Neuronal stem cell (in vitro differentiated cells): ENCODE results near the gene SLC45A2.

Experiments used
- DNase-seq: peaks from one replicate; pipeline ENCODE4 v3.0.0-alpha.2; 2013; ENCODE audit warnings: low spot score
- H2AFZ ChIP-seq: one replicate; pipeline ENCODE4 v1.6.1; 2013; ENCODE audit warnings: mild to moderate bottlenecking, low read length, inconsistent platforms
- H2AK5ac ChIP-seq: 2 replicates; pipeline ENCODE4 v1.6.1; 2013; ENCODE audit warnings: low read depth, mild to moderate bottlenecking, inconsistent platforms, low read length, moderate library complexity, mixed read lengths
- H2BK120ac ChIP-seq: 2 replicates; pipeline ENCODE4 v1.6.1; 2013; ENCODE audit warnings: low read depth, mild to moderate bottlenecking, inconsistent platforms, low read length, moderate library complexity, mixed read lengths
- H2BK12ac ChIP-seq: one replicate; pipeline ENCODE4 v1.6.1; 2013; ENCODE audit warnings: low read length, inconsistent platforms
- H2BK15ac ChIP-seq: 2 replicates; pipeline ENCODE4 v1.6.1; 2013; ENCODE audit warnings: mild to moderate bottlenecking, low read length, inconsistent platforms, mixed read lengths
- H2BK5ac ChIP-seq: one replicate; pipeline ENCODE4 v1.6.1; 2013; ENCODE audit warnings: inconsistent platforms, mild to moderate bottlenecking, low read length, moderate library complexity
- H3K14ac ChIP-seq: one replicate; pipeline ENCODE4 v1.6.1; 2013; ENCODE audit warnings: low read length, inconsistent platforms
- H3K18ac ChIP-seq: 2 replicates; pipeline ENCODE4 v1.6.1; 2013; ENCODE audit warnings: low read length, inconsistent platforms
- H3K23ac ChIP-seq: 2 replicates; pipeline ENCODE4 v1.6.1; 2013; ENCODE audit warnings: low read depth, mild to moderate bottlenecking, mixed read lengths, low read length, inconsistent platforms; ENCODE audit not compliant: poor library complexity
- H3K27ac ChIP-seq: replicated peaks from 3 replicates; pipeline ENCODE4 v1.5.1; 2013; ENCODE audit warnings: low read length, inconsistent platforms
- H3K27me3 ChIP-seq, 3 experiments: 2 replicates each; pipeline ENCODE4 v1.6.1; 2013; ENCODE audit warnings: low read length in 3 of 3, mild to moderate bottlenecking in 2 of 3, inconsistent platforms in 1 of 3, low read depth in 1 of 3, mixed read lengths in 1 of 3, moderate library complexity in 1 of 3; ENCODE audit not compliant: control insufficient read depth in 3 of 3, insufficient read depth in 3 of 3
- H3K36me3 ChIP-seq, 2 donors: replicated peaks in 1 of 2; 2 replicates each; pipeline ENCODE4 v1.6.1; 2013; ENCODE audit warnings: low read length in 2 of 2; ENCODE audit not compliant: control insufficient read depth in 2 of 2, insufficient read depth in 2 of 2
- H3K4ac ChIP-seq: 2 replicates; pipeline ENCODE4 v1.6.1; 2013; ENCODE audit warnings: inconsistent platforms, mild to moderate bottlenecking, low read length, moderate library complexity
- H3K4me1 ChIP-seq, 2 donors: 1 replicate in 1 of 2; 2 replicates in 1 of 2; pipeline ENCODE4 v1.6.1; 2013; ENCODE audit warnings: low read length in 2 of 2, low read depth in 1 of 2; ENCODE audit not compliant: control insufficient read depth in 2 of 2, insufficient read depth in 1 of 2
- H3K4me2 ChIP-seq: one replicate; pipeline ENCODE4 v1.6.1; 2013; ENCODE audit warnings: mild to moderate bottlenecking, low read length, inconsistent platforms; ENCODE audit not compliant: insufficient read depth, poor library complexity, severe bottlenecking
- H3K4me3 ChIP-seq, 2 donors: 2 replicates each; pipeline ENCODE4 v1.5.1; 2013; ENCODE audit warnings: low read length in 2 of 2, mild to moderate bottlenecking in 2 of 2, inconsistent platforms in 1 of 2, moderate library complexity in 1 of 2
- H3K79me1 ChIP-seq: one replicate; pipeline ENCODE4 v1.6.1; 2013; ENCODE audit warnings: low read depth, mild to moderate bottlenecking, inconsistent platforms, low read length, moderate library complexity
- H3K9ac ChIP-seq: one replicate; pipeline ENCODE4 v1.6.1; 2013; ENCODE audit warnings: mild to moderate bottlenecking, low read depth, low read length, inconsistent platforms; ENCODE audit not compliant: poor library complexity
- H3K9me3 ChIP-seq, 2 donors: replicated peaks in 1 of 2; 2 replicates each; pipeline versions ENCODE3 to v1.6.1; 2013; ENCODE audit warnings: low read length in 2 of 2, mild to moderate bottlenecking in 2 of 2, inconsistent platforms in 1 of 2, low read depth in 1 of 2, mixed read lengths in 1 of 2, moderate library complexity in 1 of 2; ENCODE audit not compliant: control insufficient read depth in 2 of 2, insufficient read depth in 1 of 2
- H4K8ac ChIP-seq: one replicate; pipeline ENCODE4 v1.6.1; 2013; ENCODE audit warnings: low read depth, mild to moderate bottlenecking, inconsistent platforms, low read length, moderate library complexity
- H4K91ac ChIP-seq: one replicate; pipeline ENCODE4 v1.6.1; 2013; ENCODE audit warnings: low read length, low read depth, mild to moderate bottlenecking, inconsistent platforms; ENCODE audit not compliant: poor library complexity
- WGBS, 2 donors: extraction: QIAGEN DNeasy Blood & Tissue Kit; methylation state at CpG; one replicate each; pipeline ENCODE4 v1.1.7; 2013; ENCODE audit warnings: missing lambda C conversion rate in 2 of 2, mixed read lengths in 1 of 2; ENCODE audit not compliant: insufficient read length in 2 of 2, insufficient replicate concordance in 1 of 2; ENCODE audit errors: extremely low coverage in 2 of 2; 5-methylcytosine and 5-hydroxymethylcytosine counted together

Gene SLC45A2

GRCh38 chr5:34030048-34030447 is 45.6 kb upstream of the SLC45A2 start:
- no peak overlapping the region for H2AFZ ChIP-seq
- H3K4ac ChIP-seq = no peak overlapping the region
- H2BK12ac ChIP-seq = no peak overlapping the region
- no peak for DNase-seq
- no peak overlapping the region for H3K18ac ChIP-seq
- H3K4me3 ChIP-seq = no peak overlapping the region
- WGBS, 2 donors = no CpG with 5 or more reads among the region's 1 CpG
- H2AK5ac ChIP-seq = no peak overlapping the region
- H3K27ac ChIP-seq = no peak overlapping the region
- no peaks in the 10 kb centered on the region for H3K27me3 ChIP-seq
- no peak overlapping the region for H3K9ac ChIP-seq
- peaks cover 0 to 2% of the 10 kb centered on the region in 2 donors for H3K4me1 ChIP-seq
- no peak overlapping the region for H2BK120ac ChIP-seq
- H2BK15ac ChIP-seq = no peak overlapping the region
- H2BK5ac ChIP-seq = no peak overlapping the region
- no peak overlapping the region for H4K8ac ChIP-seq
- no peak overlapping the region for H4K91ac ChIP-seq
- H3K36me3 ChIP-seq = peaks cover 0 to 27% of the 10 kb centered on the region in 2 donors
- H3K9me3 ChIP-seq = peaks cover 2 to 4% of the 10 kb centered on the region in 2 donors
- H3K14ac ChIP-seq = no peak overlapping the region
- no peak overlapping the region for H3K23ac ChIP-seq
- no peak overlapping the region for H3K4me2 ChIP-seq
- no peaks in the 10 kb centered on the region for H3K79me1 ChIP-seq

GRCh38 chr5:34028349-34028748 is 43.9 kb upstream of the SLC45A2 start:
- Histone ChIP-seq H2BK12ac (no peak overlapping the region), H3K9me3 (peaks cover 0 to 4% of the 10 kb centered on the region in 2 donors), H3K4ac (no peak overlapping the region), H3K14ac (no peak overlapping the region), H3K27me3 (no peaks in the 10 kb centered on the region), H4K91ac (no peak overlapping the region), H2AFZ (no peak overlapping the region), H3K27ac (no peak overlapping the region), H2BK15ac (no peak overlapping the region), H4K8ac (no peak overlapping the region), H3K18ac (no peak overlapping the region), H3K79me1 (no peaks in the 10 kb centered on the region), H3K4me2 (no peak overlapping the region), H3K23ac (no peak overlapping the region), H2BK120ac (no peak overlapping the region), H3K4me3 (no peak overlapping the region), H3K4me1 (peaks cover 0 to 2% of the 10 kb centered on the region in 2 donors), H2BK5ac (no peak overlapping the region), H2AK5ac (no peak overlapping the region), H3K36me3 (peaks cover 1 to 19% of the 10 kb centered on the region in 2 donors), H3K9ac (no peak overlapping the region)
- WGBS, 2 donors = 100% methylated on average over 1 of the region's 3 CpGs
- no peak for DNase-seq

- Histone ChIP-seq H3K23ac (no peak overlapping the region), H2BK5ac (no peak overlapping the region), H3K9me3 (no peaks in the 10 kb centered on the region), H2AFZ (no peak overlapping the region), H2BK120ac (no peak overlapping the region), H3K4me2 (no peak overlapping the region), H3K27me3 (no peaks in the 10 kb centered on the region), H3K27ac (no peak overlapping the region), H2AK5ac (no peak overlapping the region), H3K36me3 (peaks cover 1 to 12% of the 10 kb centered on the region in 2 donors), H2BK15ac (no peak overlapping the region), H3K4me1 (peaks cover 0 to 2% of the 10 kb centered on the region in 2 donors), H3K9ac (no peak overlapping the region), H3K18ac (no peak overlapping the region), H3K14ac (no peak overlapping the region), H2BK12ac (no peak overlapping the region), H3K4ac (no peak overlapping the region), H4K8ac (no peak overlapping the region), H3K79me1 (no peaks in the 10 kb centered on the region), H3K4me3 (no peak overlapping the region), H4K91ac (no peak overlapping the region)
- no peak for DNase-seq
- no CpG with 5 or more reads among the region's 9 CpGs for WGBS, 2 donors
Measured at GRCh38 chr5:34026089-34026761, 41.7 kb upstream of the SLC45A2 start.

GRCh38 chr5:34022121-34022705 is 37.7 kb upstream of the SLC45A2 start:
- H2AFZ ChIP-seq = no peak overlapping the region
- H3K36me3 ChIP-seq = peaks cover 1 to 21% of the 10 kb centered on the region in 2 donors
- H4K8ac ChIP-seq = no peak overlapping the region
- H3K4ac ChIP-seq = no peak overlapping the region
- no peak overlapping the region for H3K9ac ChIP-seq
- no peak overlapping the region for H2BK5ac ChIP-seq
- H3K4me1 ChIP-seq = peaks cover 0 to 2% of the 10 kb centered on the region in 2 donors
- no peak overlapping the region for H3K14ac ChIP-seq
- H3K27ac ChIP-seq = no peak overlapping the region
- H2BK12ac ChIP-seq = no peak overlapping the region
- H2AK5ac ChIP-seq = no peak overlapping the region
- H3K9me3 ChIP-seq = no peaks in the 10 kb centered on the region
- no peak for DNase-seq
- WGBS, 2 donors = no CpG with 5 or more reads among the region's 2 CpGs
- no peaks in the 10 kb centered on the region for H3K27me3 ChIP-seq
- H2BK120ac ChIP-seq = no peak overlapping the region
- no peak overlapping the region for H2BK15ac ChIP-seq
- H3K18ac ChIP-seq = no peak overlapping the region
- H3K79me1 ChIP-seq = no peaks in the 10 kb centered on the region
- H3K4me2 ChIP-seq = no peak overlapping the region
- no peak overlapping the region for H3K23ac ChIP-seq
- H4K91ac ChIP-seq = no peak overlapping the region
- no peak overlapping the region for H3K4me3 ChIP-seq
